ENCODE data around the gene PANK1.

PANK1 gene

DNA sequence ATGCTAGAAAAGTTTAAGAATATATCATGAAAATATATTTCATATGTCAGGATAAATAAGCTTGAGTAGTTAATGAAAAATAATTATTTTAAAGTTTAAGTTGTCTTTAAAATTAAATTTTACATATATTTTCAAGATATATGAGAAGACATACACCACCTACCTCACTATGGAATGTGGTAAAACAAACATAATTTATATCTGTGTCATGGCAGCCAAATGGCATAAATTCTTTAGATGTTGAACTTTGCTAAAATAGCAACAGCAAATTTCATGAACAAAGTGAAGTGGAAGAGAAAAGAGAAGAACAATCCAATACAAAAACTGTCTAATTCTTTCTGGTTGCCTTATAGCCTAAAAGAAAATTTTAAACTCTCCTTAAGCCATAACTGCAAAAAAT is 70.0 kb downstream of the PANK1 start:
- no peak overlapping the region for H3K27ac ChIP-seq
- TF ChIP-seq, protein P1, sequence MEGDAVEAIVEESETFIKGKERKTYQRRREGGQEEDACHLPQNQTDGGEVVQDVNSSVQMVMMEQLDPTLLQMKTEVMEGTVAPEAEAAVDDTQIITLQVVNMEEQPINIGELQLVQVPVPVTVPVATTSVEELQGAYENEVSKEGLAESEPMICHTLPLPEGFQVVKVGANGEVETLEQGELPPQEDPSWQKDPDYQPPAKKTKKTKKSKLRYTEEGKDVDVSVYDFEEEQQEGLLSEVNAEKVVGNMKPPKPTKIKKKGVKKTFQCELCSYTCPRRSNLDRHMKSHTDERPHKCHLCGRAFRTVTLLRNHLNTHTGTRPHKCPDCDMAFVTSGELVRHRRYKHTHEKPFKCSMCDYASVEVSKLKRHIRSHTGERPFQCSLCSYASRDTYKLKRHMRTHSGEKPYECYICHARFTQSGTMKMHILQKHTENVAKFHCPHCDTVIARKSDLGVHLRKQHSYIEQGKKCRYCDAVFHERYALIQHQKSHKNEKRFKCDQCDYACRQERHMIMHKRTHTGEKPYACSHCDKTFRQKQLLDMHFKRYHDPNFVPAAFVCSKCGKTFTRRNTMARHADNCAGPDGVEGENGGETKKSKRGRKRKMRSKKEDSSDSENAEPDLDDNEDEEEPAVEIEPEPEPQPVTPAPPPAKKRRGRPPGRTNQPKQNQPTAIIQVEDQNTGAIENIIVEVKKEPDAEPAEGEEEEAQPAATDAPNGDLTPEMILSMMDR (IDR thresholded peaks at IDR 0.05): no peak
- TF ChIP-seq ZFX (IDR thresholded peaks at IDR 0.05; ENCODE audit: borderline replicate concordance): no peak

DNA sequence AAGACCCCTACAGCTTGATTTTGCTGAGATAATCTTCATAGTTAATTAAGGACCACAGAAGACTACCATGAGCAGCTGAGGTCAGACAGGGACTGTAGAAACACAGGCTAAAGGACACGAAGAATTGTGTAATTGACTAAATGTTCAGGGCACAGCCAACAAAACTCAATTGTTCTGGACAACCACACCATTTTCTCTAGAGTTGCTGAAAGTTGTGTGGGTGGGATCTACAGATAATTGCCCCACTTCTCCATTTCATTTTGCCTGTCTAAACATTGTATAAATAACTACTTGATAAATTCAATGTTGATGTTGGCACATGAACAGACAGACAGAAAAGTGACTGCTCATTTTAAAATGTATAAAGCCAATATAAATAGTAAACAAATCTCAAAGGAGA is 70.7 kb downstream of the PANK1 start:
- no peak for TF ChIP-seq ZFX (IDR thresholded peaks at IDR 0.05; ENCODE audit: borderline replicate concordance)
- TF ChIP-seq, protein P1 (IDR thresholded peaks at IDR 0.05): no peak
- no peak overlapping the region for H3K27ac ChIP-seq

DNA sequence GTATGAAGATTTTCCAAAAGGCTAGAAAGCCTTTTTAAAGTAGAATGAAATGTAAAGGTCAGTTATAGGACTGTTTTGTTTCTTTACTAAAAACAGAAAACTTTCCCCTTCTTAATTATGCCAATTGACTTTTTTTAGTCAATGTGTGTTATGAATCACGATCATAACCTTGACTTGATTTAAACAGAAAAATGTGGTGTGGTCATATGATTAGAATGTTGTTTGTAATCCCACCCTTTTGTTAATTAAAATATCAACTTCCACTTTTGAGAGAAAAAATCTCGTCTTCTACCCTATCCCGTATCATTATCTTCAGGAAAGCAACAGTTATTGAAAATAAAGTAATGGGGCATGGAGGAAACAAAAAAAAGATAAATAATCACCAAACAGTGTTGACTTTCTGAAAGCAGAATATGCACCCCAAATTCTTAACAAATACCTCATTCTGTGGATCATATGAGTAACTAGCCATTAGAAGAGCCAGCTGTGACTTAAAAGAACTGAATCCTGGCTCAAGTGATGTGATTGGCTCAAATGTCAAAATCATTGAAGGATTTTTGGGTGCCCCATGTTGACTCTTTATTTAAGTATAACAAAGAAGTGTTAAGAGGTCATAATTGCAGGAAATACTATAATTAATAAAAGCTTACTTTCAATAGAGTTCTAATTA is 77.3 kb downstream of the PANK1 start:
- H3K27ac ChIP-seq: no peak overlapping the region
- TF ChIP-seq ZFX (IDR thresholded peaks at IDR 0.05; ENCODE audit: borderline replicate concordance): no peak
- TF ChIP-seq, protein P1 (IDR thresholded peaks at IDR 0.05): no peak

DNA sequence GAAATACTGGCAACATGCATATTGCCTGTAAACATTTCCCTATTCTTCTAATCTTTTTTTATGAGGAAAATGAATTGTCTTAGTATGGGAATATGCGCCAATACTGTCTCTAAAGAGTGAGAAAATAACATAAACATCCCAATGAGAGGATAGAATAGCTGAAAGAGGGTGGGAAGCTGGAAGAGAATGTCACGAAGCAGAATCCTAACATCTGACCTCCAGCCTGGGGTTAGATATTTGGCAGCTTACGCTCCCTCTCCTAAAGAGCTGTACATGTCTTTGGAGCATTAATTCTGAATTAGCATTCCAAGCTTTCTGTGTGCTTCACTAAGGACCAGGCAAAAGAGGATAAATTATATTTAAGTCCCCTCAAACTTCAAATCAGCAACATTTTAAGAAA is 78.0 kb downstream of the PANK1 start:
- no peak overlapping the region for H3K27ac ChIP-seq
- no peak for TF ChIP-seq ZFX (IDR thresholded peaks at IDR 0.05; ENCODE audit: borderline replicate concordance)
- TF ChIP-seq, protein P1 (IDR thresholded peaks at IDR 0.05): no peak

DNA sequence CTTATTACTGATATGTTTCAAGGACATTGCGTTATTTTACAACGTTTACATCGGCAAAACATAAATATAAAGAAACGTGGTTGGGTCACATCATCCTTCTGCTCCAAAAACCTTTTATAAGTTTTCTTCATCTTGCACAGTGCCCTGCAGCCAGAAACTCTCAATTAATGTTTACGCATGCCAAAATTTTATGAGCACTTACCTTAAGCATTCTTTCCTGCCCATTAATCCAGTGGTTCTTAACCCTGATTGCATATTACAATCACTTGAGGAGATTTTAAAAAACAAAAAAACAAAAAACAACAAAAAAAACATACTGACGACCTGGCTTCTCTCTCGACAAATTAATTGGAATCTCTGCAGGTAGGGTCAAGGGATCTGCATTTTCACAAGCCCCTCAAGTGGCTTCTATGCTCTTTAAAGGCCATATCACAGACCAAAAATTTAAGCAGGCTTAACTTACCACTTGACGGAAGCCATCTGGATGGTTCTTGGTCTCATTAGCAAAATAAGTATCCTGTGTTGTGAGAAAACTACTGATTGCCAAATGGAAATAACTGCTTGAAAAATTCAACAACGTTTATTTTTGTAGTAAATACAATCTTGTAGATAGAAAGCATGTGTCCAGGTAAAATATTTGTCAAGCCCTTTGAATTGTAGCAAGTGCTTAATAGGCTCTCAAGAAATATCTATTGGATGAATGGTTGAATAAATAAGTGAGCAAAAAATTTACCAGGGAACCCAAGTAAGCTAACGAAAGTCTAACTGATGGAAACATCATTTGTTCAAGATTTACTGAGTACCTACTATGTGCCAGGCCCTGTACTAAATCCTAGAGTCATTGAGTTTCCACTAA is 78.7 kb downstream of the PANK1 start:
- TF ChIP-seq, protein P1 (IDR thresholded peaks at IDR 0.05): no peak
- TF ChIP-seq ZFX (IDR thresholded peaks at IDR 0.05; ENCODE audit: borderline replicate concordance): no peak

DNA sequence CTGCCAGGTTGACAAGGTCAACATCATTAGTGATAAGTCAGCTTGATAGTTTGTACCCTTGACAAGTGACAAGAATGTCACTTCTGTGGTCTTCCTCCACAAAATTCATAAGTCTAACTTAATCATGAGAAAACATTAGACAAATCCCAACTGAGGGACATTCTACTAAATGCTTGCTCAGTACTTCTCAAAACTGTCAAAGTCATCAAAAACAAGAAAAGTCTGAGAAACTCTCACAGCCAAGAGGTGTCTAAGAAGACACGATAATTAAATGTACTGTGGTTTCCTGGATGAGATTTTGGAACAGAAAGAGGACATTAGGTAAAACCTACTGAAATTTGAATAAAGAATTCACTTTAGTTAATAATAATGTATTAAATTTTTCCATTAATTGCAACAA is 79.9 kb downstream of the PANK1 start:
- no peak overlapping the region for H3K27ac ChIP-seq
- no peak for TF ChIP-seq ZFX (IDR thresholded peaks at IDR 0.05; ENCODE audit: borderline replicate concordance)
- TF ChIP-seq, protein P1 (IDR thresholded peaks at IDR 0.05): no peak

More for the DNA sequence above, 78.7 kb downstream of the PANK1 start:
- no peak overlapping the region for H3K27ac ChIP-seq
